ENCODE measurements around the gene BCL3. TPM values are rescaled to one million over a fixed set of nuclear protein-coding genes. Genes with fewer than 3 reads are reported as not detected.

The BCL3 gene
- total and polyA plus RNA-seq, 2 of the 13 experiments (the other 11 are each of a cell fraction or from before 2014, with no cell fraction given): 2.3 to 4.0 TPM

DNA sequence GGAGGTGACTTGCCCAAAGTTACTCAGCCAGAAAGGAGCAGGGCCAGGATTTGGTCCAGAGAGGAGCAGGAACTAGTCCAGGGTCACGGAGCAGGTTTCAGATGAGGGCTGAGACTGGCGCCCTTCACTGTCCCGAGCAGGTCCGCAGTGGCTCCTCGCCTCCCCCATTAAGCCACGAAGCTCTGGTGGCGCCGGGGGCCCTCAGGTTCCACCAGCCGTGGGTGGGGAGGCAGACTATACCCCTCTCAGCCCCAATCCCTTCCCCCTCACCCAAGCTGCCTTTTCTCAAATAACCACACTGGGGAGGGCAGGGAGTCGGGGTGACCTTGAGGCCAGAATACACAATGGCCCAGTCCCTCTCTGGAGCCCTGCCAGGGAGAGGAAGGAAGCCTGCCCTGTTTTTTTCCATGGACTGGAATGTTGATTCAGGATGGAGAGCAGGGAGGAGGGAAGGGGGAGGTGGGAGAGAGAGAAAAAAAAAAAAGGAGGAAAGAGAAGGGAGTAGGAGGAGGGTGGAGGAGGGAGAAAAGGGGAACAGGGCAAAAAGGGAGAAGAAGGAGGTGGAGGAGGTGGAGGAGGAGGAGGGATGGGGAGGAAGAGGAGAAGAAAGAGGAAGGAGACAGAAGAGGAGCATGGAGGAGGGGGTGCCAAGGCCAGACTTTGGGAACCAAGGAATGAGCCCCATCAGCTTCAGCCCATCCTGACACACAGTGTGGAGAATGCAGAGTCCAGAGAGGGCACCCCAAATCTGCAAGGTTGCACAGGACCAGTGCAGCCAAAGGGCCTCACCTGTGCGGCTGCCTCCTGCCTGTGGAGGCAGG is 29.9 kb upstream of the BCL3 start (continued):
- TF ChIP-seq PRDM4 (CRISPR knock-in tag; IDR thresholded peaks at IDR 0.05; ENCODE audit: borderline replicate concordance) (no peak), TFDP1 (CRISPR knock-in tag; IDR thresholded peaks at IDR 0.05; ENCODE audit: borderline replicate concordance) (no peak), HINFP (CRISPR knock-in tag; IDR thresholded peaks at IDR 0.05; ENCODE audit: low read depth) (no peak; the same call in 1 of the 2 replicates), ZNF615 (CRISPR knock-in tag; IDR thresholded peaks at IDR 0.05; ENCODE audit: borderline replicate concordance) (no peak), SIN3A (IDR thresholded peaks at IDR 0.05; ENCODE audit: borderline replicate concordance, low read depth, low read length) (0 out of 2 replicates have a peak, but pooled peaks have one; percentile 4), GPBP1L1 (CRISPR knock-in tag; IDR thresholded peaks at IDR 0.05) (no peak), ISL2 (CRISPR knock-in tag; IDR thresholded peaks at IDR 0.05) (peak; percentile 69; the same call in 1 of the 2 replicates), JDP2 (CRISPR knock-in tag; IDR thresholded peaks at IDR 0.05; ENCODE audit: borderline replicate concordance) (no peak), ZNF652 (CRISPR knock-in tag; IDR thresholded peaks at IDR 0.05; ENCODE audit: borderline replicate concordance, low read depth) (no peak), BORCS8-MEF2B (CRISPR knock-in tag; IDR thresholded peaks at IDR 0.05) (peak; percentile 84; the same call in 1 of the 2 replicates), DRAP1 (CRISPR knock-in tag; IDR thresholded peaks at IDR 0.05) (peak; percentile 68), XBP1 (CRISPR knock-in tag; IDR thresholded peaks at IDR 0.05) (no peak)
- TF ChIP-seq, protein P1, sequence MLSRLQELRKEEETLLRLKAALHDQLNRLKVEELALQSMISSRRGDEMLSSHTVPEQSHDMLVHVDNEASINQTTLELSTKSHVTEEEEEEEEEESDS (CRISPR knock-in tag; IDR thresholded peaks at IDR 0.05; ENCODE audit: borderline replicate concordance): no peak
